Activated naive CD8-positive, alpha-beta T cell (primary cell): ENCODE measurements around the gene ITIH2.
"Not testable (repeated sequence)": the region's sequence is repeated elsewhere in the genome, so short reads cannot be mapped to it uniquely, and the experiment has no call there.

ENCODE experiments used
- H3K27ac Mint-ChIP-seq: one replicate; pipeline ENCODE4 v1.8.0; 2021; ENCODE audit warnings: mixed read lengths
- H3K27me3 Mint-ChIP-seq: one replicate; pipeline ENCODE4 v1.8.0; 2021; ENCODE audit warnings: mixed read lengths
- H3K36me3 Mint-ChIP-seq: one replicate; pipeline ENCODE4 v1.8.0; 2021; ENCODE audit warnings: mixed read lengths
- H3K4me1 Mint-ChIP-seq: one replicate; pipeline ENCODE4 v1.8.0; 2021; ENCODE audit warnings: low read depth, mixed read lengths
- H3K4me3 Mint-ChIP-seq: one replicate; pipeline ENCODE4 v1.8.0; 2021; ENCODE audit warnings: mild to moderate bottlenecking, mixed read lengths
- H3K9me3 Mint-ChIP-seq: one replicate; pipeline ENCODE4 v1.8.0; 2021; ENCODE audit warnings: low read depth, mixed read lengths

ITIH2 gene

DNA sequence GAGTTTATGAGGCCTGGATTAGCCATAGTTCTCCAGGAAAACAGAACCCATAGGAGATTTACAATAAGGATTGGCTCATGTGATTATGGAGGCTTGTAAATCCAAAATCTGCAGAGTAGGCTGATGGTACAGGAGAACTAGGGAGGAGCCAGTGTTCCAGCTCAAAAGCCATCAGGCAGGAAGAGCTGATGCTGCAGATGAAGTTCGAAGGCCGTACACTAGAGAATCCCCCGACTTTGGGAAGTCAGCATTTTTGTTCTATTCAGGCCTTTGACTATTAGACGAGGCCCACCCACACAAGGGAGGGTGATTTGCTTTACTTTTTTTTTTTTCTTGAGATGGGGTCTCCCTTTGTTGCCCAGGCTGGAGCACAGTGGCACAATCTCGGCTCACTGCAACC is 47.1 kb downstream of the ITIH2 start:
- Mint-ChIP-seq H3K36me3 (peaks cover 8% of the 10 kb centered on the region), H3K4me3 (no peak overlapping the region), H3K9me3 (no peaks in the 10 kb centered on the region), H3K27me3 (no peaks in the 10 kb centered on the region), H3K4me1 (no peaks in the 10 kb centered on the region), H3K27ac (no peak overlapping the region)

DNA sequence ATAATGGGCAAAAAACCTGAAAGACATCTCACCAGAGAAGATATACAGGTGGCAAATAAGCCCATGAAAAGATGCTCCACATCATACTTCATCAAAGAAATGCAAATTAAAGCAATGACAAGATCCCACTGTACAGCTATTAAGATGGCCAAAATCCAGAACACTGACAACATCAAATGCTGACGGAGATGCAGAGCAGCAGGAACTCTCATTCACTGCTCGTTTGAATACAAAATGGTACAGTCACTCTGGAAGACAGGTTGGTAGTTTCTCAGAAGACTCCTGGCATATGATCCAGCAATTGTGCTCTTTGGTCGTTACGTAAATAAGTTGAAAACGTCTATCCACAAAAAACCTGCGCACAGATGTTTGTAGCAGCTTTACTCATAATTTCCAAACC is 49.1 kb downstream of the ITIH2 start:
- Mint-ChIP-seq H3K4me1 (no peaks in the 10 kb centered on the region), H3K4me3 (no peak overlapping the region), H3K9me3 (no peaks in the 10 kb centered on the region), H3K36me3 (peaks cover 10% of the 10 kb centered on the region), H3K27ac (no peak overlapping the region), H3K27me3 (no peaks in the 10 kb centered on the region)

GRCh38 chr10:7755103-7755502 is 52.0 kb downstream of the ITIH2 start:
- peaks cover 10% of the 10 kb centered on the region for H3K36me3 Mint-ChIP-seq

GRCh38 chr10:7756360-7756992 is 53.4 kb downstream of the ITIH2 start:
- H3K27ac Mint-ChIP-seq: no peak overlapping the region
- H3K4me3 Mint-ChIP-seq: no peak overlapping the region
- H3K9me3 Mint-ChIP-seq: no peaks in the 10 kb centered on the region
- H3K36me3 Mint-ChIP-seq: peaks cover 10% of the 10 kb centered on the region
- no peaks in the 10 kb centered on the region for H3K4me1 Mint-ChIP-seq
- H3K27me3 Mint-ChIP-seq: no peaks in the 10 kb centered on the region

More at GRCh38 chr10:7755103-7755502, 52.0 kb downstream of the ITIH2 start:
- H3K9me3 Mint-ChIP-seq: no peaks in the 10 kb centered on the region
- H3K27ac Mint-ChIP-seq: no peak overlapping the region
- no peaks in the 10 kb centered on the region for H3K27me3 Mint-ChIP-seq
- H3K4me3 Mint-ChIP-seq: no peak overlapping the region
- no peaks in the 10 kb centered on the region for H3K4me1 Mint-ChIP-seq

DNA sequence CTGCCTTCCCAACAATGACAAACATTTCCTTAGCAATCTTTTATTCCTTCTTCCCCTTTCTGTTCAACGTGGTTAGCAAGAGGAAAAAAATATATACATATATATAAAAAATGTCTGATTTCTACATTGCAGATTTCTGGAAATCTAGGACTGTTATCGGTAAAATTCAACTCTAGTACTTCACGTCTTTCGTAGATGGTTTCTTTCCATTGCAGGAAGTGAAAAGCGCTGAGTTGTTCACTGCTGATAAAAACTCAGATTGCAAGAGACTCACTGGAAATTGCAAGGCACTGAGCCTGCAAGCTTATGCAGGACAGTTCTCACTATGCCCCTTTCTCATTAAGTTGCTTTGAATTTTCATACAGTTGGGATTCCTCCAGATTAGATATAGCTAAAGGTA is 60.8 kb downstream of the ITIH2 start:
- H3K27ac Mint-ChIP-seq: no peak overlapping the region

DNA sequence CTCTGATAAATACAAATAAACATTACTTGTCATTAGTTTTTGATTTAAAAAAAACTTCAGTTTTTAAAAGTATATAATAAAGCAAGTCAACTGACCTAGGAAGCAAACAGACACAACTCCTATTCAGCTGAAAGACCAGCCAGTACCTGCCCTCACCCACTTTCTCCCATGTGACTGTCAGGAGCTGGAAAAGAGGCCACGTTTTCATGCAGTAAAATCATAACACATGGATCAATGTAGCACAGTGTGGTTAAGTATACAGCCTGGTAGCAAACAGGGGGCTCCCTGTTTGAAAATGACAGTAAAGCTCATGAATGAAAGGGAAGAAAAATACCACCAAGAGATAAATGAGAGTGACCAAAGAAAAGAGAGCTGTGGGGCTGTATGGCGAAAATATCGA is 63.1 kb downstream of the ITIH2 start:
- no peaks in the 10 kb centered on the region for H3K4me1 Mint-ChIP-seq
- peaks cover 12% of the 10 kb centered on the region for H3K36me3 Mint-ChIP-seq
- H3K27ac Mint-ChIP-seq: no peak overlapping the region
- H3K4me3 Mint-ChIP-seq: no peak overlapping the region
- no peaks in the 10 kb centered on the region for H3K9me3 Mint-ChIP-seq
- no peaks in the 10 kb centered on the region for H3K27me3 Mint-ChIP-seq

More for the DNA sequence above, 60.8 kb downstream of the ITIH2 start:
- Mint-ChIP-seq H3K27me3 (no peaks in the 10 kb centered on the region), H3K9me3 (no peaks in the 10 kb centered on the region), H3K4me3 (no peak overlapping the region), H3K36me3 (peaks cover 8% of the 10 kb centered on the region), H3K4me1 (no peaks in the 10 kb centered on the region)

- H3K36me3 Mint-ChIP-seq: peaks cover 16% of the 10 kb centered on the region
- no peak overlapping the region for H3K4me3 Mint-ChIP-seq
- H3K9me3 Mint-ChIP-seq: no peaks in the 10 kb centered on the region
- no peak overlapping the region for H3K27ac Mint-ChIP-seq
- no peaks in the 10 kb centered on the region for H3K4me1 Mint-ChIP-seq
- no peaks in the 10 kb centered on the region for H3K27me3 Mint-ChIP-seq
These were observed 64.1 kb downstream of the ITIH2 start for GRCh38 chr10:7767209-7767608.

DNA sequence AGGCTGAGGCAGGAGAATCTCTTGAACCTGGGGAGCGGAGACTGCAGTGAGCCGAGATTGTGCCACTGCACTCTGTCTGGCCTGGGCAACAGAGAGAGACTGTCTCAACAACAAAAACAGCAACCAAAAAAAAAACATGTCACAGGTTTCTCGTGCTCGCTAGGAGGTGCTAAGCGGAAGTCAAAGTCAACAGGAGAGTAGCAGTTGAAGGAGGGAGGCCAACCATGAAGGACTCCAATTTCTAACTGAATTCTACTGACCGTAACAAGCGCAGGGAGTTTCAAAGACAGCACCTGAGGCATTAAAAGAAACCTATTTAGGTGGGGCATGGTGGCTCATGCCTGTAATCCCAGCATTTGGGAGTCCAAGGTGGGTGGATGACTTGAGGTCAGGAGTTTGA is 65.3 kb downstream of the ITIH2 start:
- no peaks in the 10 kb centered on the region for H3K27me3 Mint-ChIP-seq
- no peak overlapping the region for H3K4me3 Mint-ChIP-seq
- no peaks in the 10 kb centered on the region for H3K9me3 Mint-ChIP-seq
- H3K36me3 Mint-ChIP-seq: peaks cover 15% of the 10 kb centered on the region
- H3K4me1 Mint-ChIP-seq: no peaks in the 10 kb centered on the region
- H3K27ac Mint-ChIP-seq: no peak overlapping the region

DNA sequence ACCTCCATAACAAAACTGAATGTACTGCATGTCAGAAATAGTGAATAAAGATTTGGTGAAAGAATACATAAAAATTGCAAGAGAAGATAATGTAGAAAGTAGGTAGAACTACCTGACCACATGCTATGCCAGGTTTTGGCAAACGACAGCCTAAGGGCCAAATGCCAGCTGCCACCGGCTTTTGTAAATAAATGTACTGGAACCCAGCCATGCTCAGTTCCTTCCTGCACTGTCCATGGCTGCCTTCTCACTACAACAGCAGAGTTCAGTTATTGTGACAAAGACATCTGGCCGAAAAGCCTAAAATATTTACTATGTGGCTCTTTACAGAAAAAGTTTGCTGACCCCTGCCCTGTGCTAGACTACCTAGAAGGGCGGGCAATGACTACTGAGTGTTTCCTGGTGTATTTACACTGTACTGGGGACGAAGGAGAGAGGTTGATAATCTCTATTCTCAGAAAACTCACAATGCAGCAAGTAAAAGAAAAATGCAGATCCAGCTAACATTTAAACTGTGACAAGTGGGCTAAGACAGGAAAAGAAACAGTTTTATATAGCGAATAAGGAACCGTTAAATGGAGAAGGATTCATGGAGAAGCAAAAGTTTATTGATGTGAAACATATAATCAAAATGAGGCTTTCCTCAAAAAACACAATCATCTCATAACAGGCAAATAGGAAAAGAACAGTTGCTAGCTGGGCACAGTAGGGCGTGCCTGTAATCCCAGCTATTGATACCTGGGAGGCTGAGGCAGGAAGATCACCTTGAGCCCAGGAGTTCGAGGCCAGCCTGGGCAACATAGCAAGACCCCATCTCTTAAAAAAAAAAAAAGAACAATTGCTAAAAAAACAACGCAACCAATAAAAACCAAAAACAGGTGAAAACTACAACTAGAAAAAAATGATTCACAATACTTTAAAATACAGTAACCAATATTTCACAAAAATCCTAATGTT is 71.0 kb downstream of the ITIH2 start:
- Mint-ChIP-seq H3K36me3 (peaks cover 17% of the 10 kb centered on the region), H3K9me3 (no peaks in the 10 kb centered on the region), H3K27me3 (no peaks in the 10 kb centered on the region)

GRCh38 chr10:7776777-7777176 is 73.7 kb downstream of the ITIH2 start:
- Mint-ChIP-seq H3K9me3 (no peaks in the 10 kb centered on the region), H3K27me3 (no peaks in the 10 kb centered on the region)

More for the DNA sequence above, 71.0 kb downstream of the ITIH2 start:
- H3K4me3 Mint-ChIP-seq: no peak overlapping the region
- H3K27ac Mint-ChIP-seq: no peak overlapping the region
- H3K4me1 Mint-ChIP-seq: no peaks in the 10 kb centered on the region

GRCh38 chr10:7782194-7782593 is 79.1 kb downstream of the ITIH2 start:
- H3K4me3 Mint-ChIP-seq, H3K27me3 Mint-ChIP-seq, H3K9me3 Mint-ChIP-seq, H3K27ac Mint-ChIP-seq: not testable (repeated sequence)
- Mint-ChIP-seq H3K4me1 (peaks cover 28% of the 10 kb centered on the region), H3K36me3 (peaks cover 17% of the 10 kb centered on the region)

More at GRCh38 chr10:7776777-7777176, 73.7 kb downstream of the ITIH2 start:
- peaks cover 21% of the 10 kb centered on the region for H3K36me3 Mint-ChIP-seq
- H3K4me1 Mint-ChIP-seq: peaks cover 2% of the 10 kb centered on the region
- H3K27ac Mint-ChIP-seq: no peak overlapping the region
- H3K4me3 Mint-ChIP-seq: no peak overlapping the region

GRCh38 chr10:7786430-7786829 is 83.3 kb downstream of the ITIH2 start:
- H3K27me3 Mint-ChIP-seq: no peaks in the 10 kb centered on the region
- peaks cover 54% of the 10 kb centered on the region for H3K4me1 Mint-ChIP-seq
- peaks cover 9% of the 10 kb centered on the region for H3K36me3 Mint-ChIP-seq
- H3K4me3 Mint-ChIP-seq: no peak overlapping the region
- peak overlapping the region; percentile 28 for H3K27ac Mint-ChIP-seq
- H3K9me3 Mint-ChIP-seq: no peaks in the 10 kb centered on the region

- peaks cover 63% of the 10 kb centered on the region for H3K4me1 Mint-ChIP-seq
These were observed 84.2 kb downstream of the ITIH2 start for GRCh38 chr10:7787150-7787856.

GRCh38 chr10:7787857-7788638 is 84.9 kb downstream of the ITIH2 start, which contains the start of the genes ATP5F1C and KIN:
ATP5F1C (plus strand) TSS chr10:7788177; CDS start chr10:7788208, 31 bp downstream.
KIN (minus strand) TSS chr10:7787993; CDS start chr10:7787933, 60 bp downstream.
- Mint-ChIP-seq H3K4me3 (no peak within 1 kb of the TSS), H3K27ac (no peak within 1 kb of the TSS), H3K27me3 (no peaks in the 10 kb centered on the region), H3K9me3 (no peaks in the 10 kb centered on the region), H3K4me1 (peaks cover 70% of the 10 kb centered on the region), H3K36me3 (peaks cover 11% of the 10 kb centered on the region)

More at GRCh38 chr10:7787150-7787856, 84.2 kb downstream of the ITIH2 start:
- H3K4me3 Mint-ChIP-seq: no peak overlapping the region
- no peaks in the 10 kb centered on the region for H3K9me3 Mint-ChIP-seq
- H3K27ac Mint-ChIP-seq: no peak overlapping the region
- H3K36me3 Mint-ChIP-seq: peaks cover 11% of the 10 kb centered on the region
- no peaks in the 10 kb centered on the region for H3K27me3 Mint-ChIP-seq
